Neural progenitor cell (in vitro differentiated cells): Measurements from ENCODE around the gene RERE. TPM values are rescaled to one million over a fixed set of nuclear protein-coding genes. Genes with fewer than 3 reads are reported as not detected.

Experiments used
- DNase-seq: peaks from one replicate; pipeline ENCODE4 v3.0.0-alpha.2; 2016; ENCODE audit warnings: low spot score
- H2AFZ ChIP-seq: fragments of 200-600 bp; sonication (generic); replicated peaks from 2 replicates; pipeline ENCODE4 v1.6.1; 2016; ENCODE audit warnings: antibody characterized with exemption
- H3F3A ChIP-seq: fragments of 200-600 bp; sonication (generic); 2 replicates; pipeline ENCODE4 v1.6.1; 2016; ENCODE audit warnings: antibody characterized with exemption, low read depth
- H3K27ac ChIP-seq: fragments of 200-600 bp; sonication (generic); 2 replicates; pipeline ENCODE4 v1.5.1; 2016; ENCODE audit warnings: mild to moderate bottlenecking
- H3K27me3 ChIP-seq: fragments of 200-600 bp; sonication (generic); 2 replicates; pipeline ENCODE4 v1.6.1; 2016; ENCODE audit warnings: mild to moderate bottlenecking, moderate library complexity
- H3K36me3 ChIP-seq: fragments of 200-600 bp; sonication (generic); 2 replicates; pipeline ENCODE4 v1.5.1; 2016
- H3K4me1 ChIP-seq: fragments of 200-600 bp; sonication (generic); 2 replicates; pipeline ENCODE4 v1.6.1; 2016; ENCODE audit warnings: mixed run types
- H3K4me2 ChIP-seq: fragments of 200-600 bp; sonication (generic); 2 replicates; pipeline ENCODE4 v1.6.1; 2016
- H3K4me3 ChIP-seq: fragments of 200-600 bp; sonication (generic); 2 replicates; pipeline ENCODE4 v1.5.1; 2016
- H3K79me2 ChIP-seq: fragments of 200-600 bp; sonication (generic); 2 replicates; pipeline ENCODE4 v1.6.1; 2016; ENCODE audit warnings: low read depth
- H3K9ac ChIP-seq: fragments of 200-600 bp; sonication (generic); 2 replicates; pipeline ENCODE4 v1.6.1; 2016
- H3K9me3 ChIP-seq: fragments of 200-600 bp; sonication (generic); 2 replicates; pipeline ENCODE4 v1.5.1; 2016; ENCODE audit warnings: low read depth
- H4K20me1 ChIP-seq: fragments of 200-600 bp; sonication (generic); 2 replicates; pipeline ENCODE4 v1.6.1; 2016; ENCODE audit warnings: low read depth
- H3K27ac Mint-ChIP-seq: 3 replicates; pipeline ENCODE4 v1.8.0; 2021; ENCODE audit warnings: mixed read lengths
- H3K27me3 Mint-ChIP-seq: 2 replicates; pipeline ENCODE4 v1.8.0; 2022; ENCODE audit warnings: low read depth, mild to moderate bottlenecking, inconsistent platforms, moderate library complexity, mixed read lengths; ENCODE audit not compliant: insufficient read depth
- H3K36me3 Mint-ChIP-seq: 3 replicates; pipeline ENCODE4 v1.8.0; 2021; ENCODE audit warnings: mixed read lengths
- H3K4me1 Mint-ChIP-seq: 3 replicates; pipeline ENCODE4 v1.8.0; 2021; ENCODE audit warnings: mixed read lengths
- H3K4me3 Mint-ChIP-seq: 3 replicates; pipeline ENCODE4 v1.8.0; 2021; ENCODE audit warnings: mild to moderate bottlenecking, moderate library complexity, mixed read lengths
- H3K9me3 Mint-ChIP-seq: 3 replicates; pipeline ENCODE4 v1.8.0; 2020; ENCODE audit warnings: mixed read lengths
- CTCF ChIP-seq: fragments of 200-600 bp; sonication (generic); IDR thresholded peaks from 2 replicates; pipeline ENCODE4 v1.5.1; 2017; ENCODE audit warnings: antibody characterized with exemption, mild to moderate bottlenecking
- EZH2 ChIP-seq: fragments of 200-600 bp; sonication (generic); IDR thresholded peaks from 2 replicates; pipeline ENCODE4 v1.6.1; 2017; ENCODE audit warnings: antibody characterized with exemption, mild to moderate bottlenecking, moderate library complexity
- EZH2phosphoT487 ChIP-seq: fragments of 200-600 bp; sonication (generic); IDR thresholded peaks from 2 replicates; pipeline ENCODE4 v1.6.1; 2017; ENCODE audit warnings: antibody characterized with exemption
- total RNA-seq: library from RNA; depleted of rRNA; stranded (reverse); fragments of >200 nt; gene quantifications from 2 replicates; pipeline ENCODE4 v1.2.3, GENCODE V29; 2015; ENCODE audit warnings: low replicate concordance

RERE gene
- total RNA-seq, 1 donor from 2014 or later, result 29.8 TPM

- no peak overlapping the region for H2AFZ ChIP-seq
- peaks cover 23% of the 10 kb centered on the region for H4K20me1 ChIP-seq
- no peak for TF ChIP-seq EZH2
- no peak for TF ChIP-seq CTCF
- no peak for TF ChIP-seq EZH2phosphoT487
- peaks cover 7% of the 10 kb centered on the region for H3K4me1 ChIP-seq
- H3K36me3 Mint-ChIP-seq, result peaks cover 25% of the 10 kb centered on the region
- H3K27ac ChIP-seq, result no peak overlapping the region
- no peak overlapping the region for H3K4me3 ChIP-seq
- H3K36me3 ChIP-seq, result no peaks in the 10 kb centered on the region
- no peak for DNase-seq
- no peaks in the 10 kb centered on the region for H3K9me3 Mint-ChIP-seq
- H3K27me3 Mint-ChIP-seq, result no peaks in the 10 kb centered on the region
- H3K79me2 ChIP-seq, result peaks cover 39% of the 10 kb centered on the region
- peak overlapping the region; percentile 64 for H3K27ac Mint-ChIP-seq
- no peak overlapping the region for H3K9ac ChIP-seq
- H3K9me3 ChIP-seq, result no peaks in the 10 kb centered on the region
- H3K4me3 Mint-ChIP-seq, result no peak overlapping the region
- H3F3A ChIP-seq, result no peaks in the 10 kb centered on the region
- H3K27me3 ChIP-seq, result no peaks in the 10 kb centered on the region
- peaks cover 40% of the 10 kb centered on the region for H3K4me1 Mint-ChIP-seq
- no peak overlapping the region for H3K4me2 ChIP-seq
These were observed 307.2 kb downstream of the RERE start for GRCh38 chr1:8510041-8510823.

GRCh38 chr1:8509579-8509978 is 307.9 kb downstream of the RERE start:
- H3K36me3 ChIP-seq, result no peaks in the 10 kb centered on the region
- no peak for TF ChIP-seq CTCF
- TF ChIP-seq EZH2phosphoT487, result no peak
- no peak for TF ChIP-seq EZH2
- H3K4me3 Mint-ChIP-seq, result no peak overlapping the region
- no peaks in the 10 kb centered on the region for H3F3A ChIP-seq
- no peak for DNase-seq
- no peak overlapping the region for H3K9ac ChIP-seq
- peaks cover 37% of the 10 kb centered on the region for H3K79me2 ChIP-seq
- peaks cover 19% of the 10 kb centered on the region for H4K20me1 ChIP-seq
- H3K27me3 ChIP-seq, result no peaks in the 10 kb centered on the region
- H3K27me3 Mint-ChIP-seq, result no peaks in the 10 kb centered on the region
- peaks cover 30% of the 10 kb centered on the region for H3K36me3 Mint-ChIP-seq
- H3K9me3 Mint-ChIP-seq, result no peaks in the 10 kb centered on the region
- H3K9me3 ChIP-seq, result no peaks in the 10 kb centered on the region
- no peak overlapping the region for H3K27ac ChIP-seq
- H3K4me1 ChIP-seq, result peaks cover 7% of the 10 kb centered on the region
- H3K27ac Mint-ChIP-seq, result no peak overlapping the region
- peaks cover 40% of the 10 kb centered on the region for H3K4me1 Mint-ChIP-seq
- H3K4me2 ChIP-seq, result no peak overlapping the region
- no peak overlapping the region for H2AFZ ChIP-seq
- H3K4me3 ChIP-seq, result no peak overlapping the region

GRCh38 chr1:8506995-8507615 is 310.3 kb downstream of the RERE start:
- Histone ChIP-seq H3F3A (peaks cover 15% of the 10 kb centered on the region), H3K36me3 (no peaks in the 10 kb centered on the region), H3K27me3 (no peaks in the 10 kb centered on the region), H3K9ac (no peak overlapping the region), H3K4me2 (no peak overlapping the region), H3K4me1 (peaks cover 11% of the 10 kb centered on the region), H4K20me1 (peaks cover 25% of the 10 kb centered on the region), H3K27ac (no peak overlapping the region), H2AFZ (no peak overlapping the region), H3K9me3 (no peaks in the 10 kb centered on the region), H3K79me2 (peaks cover 21% of the 10 kb centered on the region), H3K4me3 (no peak overlapping the region)
- TF ChIP-seq EZH2phosphoT487 (no peak), EZH2 (no peak), CTCF (no peak)
- H3K36me3 Mint-ChIP-seq, result peaks cover 21% of the 10 kb centered on the region
- H3K27me3 Mint-ChIP-seq, result no peaks in the 10 kb centered on the region
- H3K9me3 Mint-ChIP-seq, result peaks cover 4% of the 10 kb centered on the region
- H3K27ac Mint-ChIP-seq, result peak overlapping the region; percentile 83
- H3K4me1 Mint-ChIP-seq, result peaks cover 38% of the 10 kb centered on the region
- no peak for DNase-seq
- no peak overlapping the region for H3K4me3 Mint-ChIP-seq
